ENCODE measurements around the gene MIS18A. TPM values are rescaled to one million over a fixed set of nuclear protein-coding genes. Genes with fewer than 3 reads are reported as not detected.
A peak's percentile ranks its signal among the peaks of the same experiment; 100 is the strongest.
"Not testable (repeated sequence)": the region's sequence is repeated elsewhere in the genome, so short reads cannot be mapped to it uniquely, and the experiment has no call there.

The MIS18A gene, protein sequence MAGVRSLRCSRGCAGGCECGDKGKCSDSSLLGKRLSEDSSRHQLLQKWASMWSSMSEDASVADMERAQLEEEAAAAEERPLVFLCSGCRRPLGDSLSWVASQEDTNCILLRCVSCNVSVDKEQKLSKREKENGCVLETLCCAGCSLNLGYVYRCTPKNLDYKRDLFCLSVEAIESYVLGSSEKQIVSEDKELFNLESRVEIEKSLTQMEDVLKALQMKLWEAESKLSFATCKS
- 2.6 TPM for total RNA-seq
- long read RNA-seq, partial matches to known transcripts: 0 of 4 reads
- long read RNA-seq, other reads (novel, unspliced or antisense): 0 of 4 reads

DNA sequence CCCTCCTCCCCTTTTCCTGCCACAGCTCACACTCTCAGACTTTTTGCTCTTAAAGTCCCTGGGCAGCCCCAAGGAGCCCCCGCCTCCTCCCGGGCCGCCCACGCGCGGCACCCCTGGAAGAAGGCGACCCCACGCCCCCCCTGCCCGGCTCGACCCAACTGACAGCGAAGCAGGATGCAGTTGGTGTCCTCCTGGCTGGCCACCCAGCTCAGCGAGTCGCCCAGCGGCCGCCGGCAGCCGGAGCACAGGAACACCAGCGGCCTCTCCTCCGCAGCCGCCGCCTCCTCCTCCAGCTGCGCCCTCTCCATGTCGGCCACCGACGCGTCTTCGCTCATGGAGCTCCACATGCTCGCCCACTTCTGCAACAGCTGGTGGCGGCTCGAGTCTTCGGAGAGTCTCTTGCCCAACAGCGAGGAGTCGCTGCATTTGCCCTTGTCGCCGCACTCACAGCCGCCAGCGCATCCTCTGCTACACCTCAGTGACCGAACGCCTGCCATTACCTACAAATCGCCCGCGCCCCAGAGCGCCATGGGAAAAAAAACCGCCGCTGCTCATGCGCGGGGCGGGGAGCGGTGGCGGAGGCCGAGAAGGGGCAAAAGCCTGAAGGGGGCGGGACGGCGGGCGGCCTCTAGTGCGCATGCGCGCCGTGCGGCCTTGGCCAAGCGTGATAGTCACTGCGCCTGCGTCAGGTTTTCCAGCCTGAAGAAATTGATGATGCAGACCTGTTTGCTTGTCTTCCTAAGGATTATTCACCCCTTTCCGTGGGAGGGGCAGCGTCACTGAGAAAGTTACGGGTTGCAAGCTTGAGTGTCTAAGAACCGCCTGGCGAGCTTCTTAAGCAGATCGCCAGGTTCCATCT, at the start of gene MIS18A:
Gene MIS18A (minus strand): TSS at position 532 of the 859 bp plus-strand sequence. CDS start 35 bp downstream, at position 497.
- intact Hi-C loops (cut with DNase I): no loop called here
- DNase-seq (ENCODE audit: low spot score): peak; percentile 96

DNA sequence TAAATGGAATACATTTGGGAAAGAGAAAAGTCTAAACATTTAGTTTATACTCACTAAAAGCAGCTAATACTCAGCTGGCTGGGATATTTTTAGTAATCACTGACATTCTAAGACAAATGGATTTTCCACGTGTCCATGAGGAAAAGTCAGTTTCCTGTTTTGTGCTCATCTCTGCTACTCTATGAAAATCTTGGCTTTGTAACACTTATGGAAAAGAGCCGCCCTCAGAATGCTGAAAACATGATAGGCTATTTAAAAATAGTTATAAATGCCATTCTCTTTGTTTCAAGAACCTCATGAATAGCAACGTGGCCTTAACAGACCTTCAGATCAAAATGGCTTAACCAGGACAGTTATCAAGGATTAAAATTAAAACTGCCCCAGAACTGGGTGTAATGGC, 49.7 kb upstream of the MIS18A start:
- intact Hi-C loops (cut with DNase I): no loop called here
- DNase-seq (ENCODE audit: low spot score): no peak

DNA sequence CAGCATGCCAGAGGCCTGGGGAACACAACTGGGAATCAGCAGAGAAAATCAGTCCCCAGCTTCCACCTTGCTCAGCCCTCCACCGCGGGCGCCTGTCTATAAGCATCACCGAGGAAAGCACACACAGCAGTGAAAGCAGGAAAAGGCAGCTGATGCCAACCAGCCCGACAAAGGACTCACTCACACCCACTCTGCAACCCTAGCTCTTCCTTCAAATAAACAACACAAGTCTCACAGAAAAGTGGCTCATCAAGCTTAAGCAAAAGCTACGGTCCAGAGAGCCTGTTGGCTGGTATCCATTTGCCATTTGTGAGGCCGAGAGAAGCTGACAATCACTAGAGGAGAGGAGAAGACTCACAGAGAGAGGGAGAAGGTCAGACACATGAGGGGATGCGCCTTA, 46.9 kb upstream of the MIS18A start:
- intact Hi-C loops (cut with DNase I): no loop called here
- no peak for DNase-seq (ENCODE audit: low spot score)

DNA sequence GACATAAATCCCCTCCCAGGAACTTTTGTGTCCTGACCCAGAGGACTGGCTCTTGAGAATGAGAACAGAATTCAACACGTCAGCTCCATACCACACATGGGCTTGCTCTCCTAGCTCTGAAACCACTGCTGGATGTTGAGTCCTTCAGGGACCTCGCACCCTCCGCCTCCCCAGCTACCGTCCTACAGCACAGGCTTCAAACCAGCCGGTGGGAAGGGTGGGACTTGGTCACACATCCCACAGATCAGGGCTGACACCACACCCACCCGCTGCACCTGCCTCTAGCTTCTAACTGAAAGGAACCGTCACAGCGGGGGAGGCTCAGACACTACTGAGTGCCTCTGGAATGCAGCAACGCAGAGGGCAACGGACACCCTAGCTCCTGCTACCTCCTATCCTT, 43.8 kb upstream of the MIS18A start:
- intact Hi-C loops (cut with DNase I): no loop called here
- DNase-seq (ENCODE audit: low spot score): no peak

DNA sequence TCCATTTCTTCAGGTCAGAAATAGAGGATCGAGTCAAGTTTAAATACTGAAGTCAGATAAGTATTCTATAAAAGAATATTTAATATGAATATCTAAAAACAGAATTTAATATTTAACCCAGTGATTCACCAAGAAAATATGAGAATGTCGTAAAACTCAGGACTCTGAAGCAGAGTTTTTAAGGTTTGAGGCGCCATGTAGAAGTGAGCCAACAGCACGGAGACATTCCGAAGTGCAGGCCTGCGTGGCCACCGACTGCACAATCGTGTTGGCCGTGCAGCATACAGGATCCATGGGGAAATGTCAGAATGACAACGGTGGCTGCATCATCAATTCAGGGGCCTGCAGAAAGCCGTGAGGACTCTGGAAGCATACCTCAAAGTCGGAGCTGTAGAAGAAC, 43.3 kb upstream of the MIS18A start:
- DNase-seq (ENCODE audit: low spot score): no peak
- intact Hi-C loops (cut with DNase I): no loop called here

DNA sequence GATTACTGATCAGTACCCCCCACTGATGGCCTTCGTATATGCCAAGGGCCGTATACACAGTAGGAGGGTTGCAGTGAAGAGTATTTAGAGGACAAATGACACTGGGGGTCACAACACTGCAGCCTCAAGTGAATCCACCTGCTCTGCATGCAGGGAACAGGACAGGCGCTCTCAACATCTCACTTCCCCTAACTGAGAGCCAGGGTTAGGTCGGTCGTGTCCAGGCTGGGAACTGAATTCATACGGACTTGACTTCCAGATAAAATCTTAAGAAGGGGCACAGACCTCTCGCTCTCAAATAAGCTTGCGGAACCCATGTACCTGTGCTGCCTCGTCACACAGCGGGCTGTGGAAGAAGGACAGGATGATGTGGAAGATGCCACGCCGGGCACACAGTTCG, 42.6 kb upstream of the MIS18A start:
- no peak for DNase-seq (ENCODE audit: low spot score)
- intact Hi-C loops (cut with DNase I): no loop called here

DNA sequence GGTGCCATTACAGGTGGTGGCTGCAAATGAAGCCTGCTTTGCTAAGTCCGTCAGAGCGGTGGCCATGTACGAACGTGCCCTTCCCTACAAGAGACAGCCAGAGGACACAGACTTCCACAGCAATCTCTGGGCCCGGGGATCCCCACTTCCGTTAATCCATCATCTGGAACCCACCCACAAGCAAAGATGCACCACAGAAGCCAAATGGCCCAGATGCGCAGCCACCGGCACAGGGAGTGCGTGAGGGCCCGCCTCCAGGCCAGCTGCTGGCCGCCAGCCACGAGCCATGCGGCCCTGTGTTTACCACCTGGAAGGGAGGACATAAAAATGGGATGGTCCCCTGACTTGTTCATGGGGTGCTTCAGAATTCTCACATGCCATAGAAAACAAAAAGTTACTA, 41.9 kb upstream of the MIS18A start:
- DNase-seq (ENCODE audit: low spot score): no peak
- intact Hi-C loops (cut with DNase I): no loop called here

DNA sequence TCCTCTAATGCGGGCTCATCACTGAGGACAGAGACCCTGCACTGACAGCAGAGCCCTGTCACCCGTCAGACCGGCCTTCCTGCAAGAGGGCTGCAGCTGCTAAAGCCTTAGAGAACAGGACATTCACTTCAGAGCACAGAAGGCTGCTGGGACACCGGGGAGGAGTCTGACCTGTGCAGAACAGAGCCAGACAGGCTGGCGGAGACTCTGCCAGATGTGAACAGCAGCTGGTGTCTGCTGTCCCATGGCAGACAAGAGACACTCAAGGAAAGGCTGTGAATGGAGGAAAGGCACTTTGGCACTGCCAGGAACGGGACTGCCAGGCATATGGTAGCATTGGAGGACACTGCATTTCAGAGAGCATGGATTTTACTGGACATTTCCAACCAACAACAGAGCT, 41.2 kb upstream of the MIS18A start:
- intact Hi-C loops (cut with DNase I): no loop called here
- DNase-seq (ENCODE audit: low spot score): no peak

DNA sequence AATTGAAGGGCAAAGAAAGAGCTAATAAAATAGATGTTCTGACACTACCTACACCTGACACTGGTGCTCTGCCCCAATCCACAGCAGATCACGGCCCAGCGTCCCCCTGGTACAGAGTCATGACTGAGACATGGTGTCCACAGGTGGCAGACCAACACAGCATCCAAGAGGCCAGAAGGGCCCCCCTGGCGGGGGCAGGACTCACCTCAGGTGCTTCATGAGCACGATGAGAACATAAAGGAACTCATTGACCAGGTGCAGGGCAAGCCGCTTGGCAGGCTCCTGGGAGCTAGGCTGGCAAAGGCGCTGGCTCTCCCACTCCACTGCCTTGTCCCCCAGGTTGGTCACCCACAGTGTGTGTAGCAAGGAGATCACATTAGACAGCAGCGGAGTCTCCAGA, 40.2 kb upstream of the MIS18A start:
- intact Hi-C loops (cut with DNase I): no loop called here
- no peak for DNase-seq (ENCODE audit: low spot score)

DNA sequence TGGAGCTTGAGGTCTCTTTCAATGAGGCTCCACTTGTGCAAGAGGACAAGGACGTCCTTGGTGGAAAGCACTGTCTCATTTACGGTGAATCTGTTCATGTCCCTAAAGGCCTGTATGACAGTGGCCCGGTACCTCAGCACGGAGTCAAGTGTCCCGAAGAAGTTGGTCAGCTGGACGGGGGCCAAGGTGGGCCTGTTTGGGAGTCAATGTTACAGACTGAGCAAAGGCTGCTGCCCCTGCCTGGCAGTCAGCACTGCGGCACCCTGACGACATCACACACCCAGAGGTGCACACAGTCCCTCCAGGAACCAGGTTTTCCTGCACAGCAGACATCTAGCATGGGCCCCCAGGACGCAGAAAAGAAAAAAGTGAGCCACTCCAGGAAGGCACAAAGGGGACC, 38.9 kb upstream of the MIS18A start:
- DNase-seq (ENCODE audit: low spot score): no peak
- intact Hi-C loops (cut with DNase I): no loop called here

DNA sequence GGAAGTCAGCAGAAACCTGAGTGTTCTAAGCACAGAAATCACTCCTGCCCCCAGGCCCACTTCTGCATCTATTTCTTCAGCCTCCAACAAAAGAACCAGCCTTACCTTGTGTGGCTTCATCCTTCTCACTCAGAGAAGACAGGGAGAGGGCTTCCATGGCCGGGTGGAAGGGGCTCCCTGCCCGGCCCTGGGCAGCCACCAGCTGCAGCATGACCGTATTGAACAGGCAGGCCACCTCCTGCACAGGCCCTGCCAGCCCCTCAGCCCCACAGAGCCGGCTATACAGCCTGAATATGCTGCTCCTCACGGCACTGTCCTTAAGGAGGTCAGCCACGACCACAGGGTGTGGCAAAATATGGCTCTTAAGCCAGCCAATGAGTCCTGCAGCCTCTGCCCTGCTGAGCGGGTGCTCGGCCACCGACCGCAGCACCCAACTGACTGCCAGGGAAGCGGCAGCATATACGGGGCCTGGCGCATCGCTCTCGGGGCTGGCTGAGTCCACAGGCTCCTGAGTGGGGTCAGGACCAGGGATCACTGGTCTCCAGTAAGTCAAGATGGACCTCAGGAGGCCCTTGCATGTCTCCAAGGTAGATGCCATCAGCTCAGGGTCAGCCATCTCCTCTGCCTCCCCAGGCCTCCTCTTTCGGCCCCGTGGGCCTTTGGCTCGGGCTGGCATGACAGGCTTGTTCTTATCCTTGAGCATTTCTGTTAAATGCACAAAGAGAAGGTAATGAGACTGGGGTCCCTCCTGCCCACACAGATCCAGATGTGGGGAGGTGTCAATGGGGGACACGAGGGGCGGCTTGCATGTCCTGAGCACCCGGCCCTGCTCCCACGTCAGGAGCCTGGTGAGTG, 37.7 kb upstream of the MIS18A start:
- intact Hi-C loops (cut with DNase I): no loop called here

DNA sequence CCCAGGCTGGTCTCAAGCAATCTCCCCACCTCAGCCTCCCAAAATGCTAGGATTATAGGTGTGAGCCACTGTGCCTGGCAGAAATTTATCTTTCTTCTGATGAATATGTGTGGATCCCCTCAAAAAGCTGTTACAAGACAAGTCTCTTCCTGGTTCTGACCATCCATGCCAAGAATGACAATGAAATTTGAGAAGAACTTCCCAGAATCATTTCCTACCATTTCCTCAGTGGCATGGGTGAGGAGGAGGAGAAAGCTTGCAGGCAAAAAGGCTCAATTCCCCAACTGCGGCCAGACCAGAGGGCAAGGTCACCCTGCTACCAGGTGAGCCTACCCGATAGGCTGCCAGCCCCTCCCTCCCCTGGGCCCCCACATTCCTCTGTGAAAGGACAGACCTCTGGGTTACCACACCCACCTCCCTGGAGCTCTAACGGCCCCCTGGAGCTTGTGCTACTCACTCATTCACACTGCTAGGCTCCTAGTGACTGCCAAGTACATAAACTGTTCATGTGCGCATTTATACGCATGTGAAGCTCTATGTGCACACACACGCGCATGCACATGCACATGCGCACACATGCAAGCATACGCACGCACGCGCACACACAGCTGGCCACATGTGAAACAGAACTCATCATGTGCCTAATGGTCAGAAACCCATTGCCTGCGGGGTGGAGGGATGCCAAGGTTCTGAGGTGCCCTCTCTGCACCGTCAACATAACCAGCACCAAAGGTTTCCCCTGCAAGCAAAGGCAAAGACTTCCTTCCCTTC, 36.8 kb upstream of the MIS18A start:
- intact Hi-C loops (cut with DNase I): no loop called here
- no peak for DNase-seq (ENCODE audit: low spot score)

More for the DNA sequence above, 37.7 kb upstream of the MIS18A start:
- no peak for DNase-seq (ENCODE audit: low spot score)

DNA sequence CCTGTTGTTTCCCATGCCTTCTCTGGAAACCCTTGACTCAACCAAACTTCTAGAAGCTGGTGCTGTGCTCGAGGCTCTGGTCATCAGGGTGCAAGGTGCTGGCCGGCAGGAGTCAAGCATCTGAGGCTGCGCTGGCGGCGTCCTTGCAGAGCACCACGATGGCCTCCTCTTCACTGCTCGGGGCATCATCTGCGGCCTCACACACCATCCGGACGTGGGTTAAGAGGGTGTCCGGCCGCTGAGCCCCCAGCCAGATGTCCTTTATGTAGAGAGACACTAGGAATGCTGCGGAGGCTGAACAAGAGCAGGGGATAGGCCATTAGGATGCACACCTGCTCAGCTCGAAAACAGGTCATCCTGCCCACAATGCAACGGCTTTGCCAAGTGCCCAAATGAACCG, 36.0 kb upstream of the MIS18A start:
- intact Hi-C loops (cut with DNase I): no loop called here
- no peak for DNase-seq (ENCODE audit: low spot score)

DNA sequence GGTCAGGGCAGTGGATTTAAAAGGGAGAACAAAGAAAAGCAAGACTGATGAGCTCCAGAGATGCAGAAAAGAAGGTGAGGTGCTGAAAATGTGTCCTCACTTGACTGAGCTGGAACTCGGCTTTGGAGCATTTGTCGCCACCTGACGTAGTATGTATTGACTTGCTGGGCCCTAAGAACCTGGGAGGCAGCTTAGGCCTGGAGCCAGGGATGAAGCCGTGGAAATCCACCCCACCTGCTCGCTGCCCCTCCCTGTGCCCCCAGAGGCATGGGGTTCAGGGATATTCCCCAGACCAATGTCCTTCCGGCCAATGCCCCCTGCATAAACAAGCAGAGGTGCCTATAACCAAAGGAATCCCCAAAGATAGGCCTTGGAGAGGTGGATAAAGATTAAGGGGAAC, 34.1 kb upstream of the MIS18A start:
- DNase-seq (ENCODE audit: low spot score): no peak
- intact Hi-C loops (cut with DNase I): no loop called here

DNA sequence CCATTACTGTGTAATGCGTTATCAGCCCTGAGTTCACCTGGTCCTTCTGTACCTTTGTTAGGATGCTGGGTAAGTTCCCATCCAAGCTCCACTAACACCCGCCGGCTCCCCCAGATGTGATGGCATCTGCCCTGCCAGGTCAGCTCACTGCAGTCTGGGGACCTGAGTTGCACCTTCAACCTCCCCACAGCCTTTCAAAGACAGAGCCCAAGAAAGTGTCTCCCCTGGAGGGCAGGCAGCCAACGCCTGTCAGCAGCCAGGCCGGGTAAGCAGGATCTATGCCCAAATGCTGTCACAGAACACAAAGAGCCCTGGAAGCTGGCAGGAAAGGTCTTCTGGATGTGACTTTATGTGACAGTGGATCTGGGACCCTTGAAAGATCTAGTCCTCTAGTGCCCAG, 33.5 kb upstream of the MIS18A start:
- intact Hi-C loops (cut with DNase I): no loop called here
- DNase-seq (ENCODE audit: low spot score): no peak

DNA sequence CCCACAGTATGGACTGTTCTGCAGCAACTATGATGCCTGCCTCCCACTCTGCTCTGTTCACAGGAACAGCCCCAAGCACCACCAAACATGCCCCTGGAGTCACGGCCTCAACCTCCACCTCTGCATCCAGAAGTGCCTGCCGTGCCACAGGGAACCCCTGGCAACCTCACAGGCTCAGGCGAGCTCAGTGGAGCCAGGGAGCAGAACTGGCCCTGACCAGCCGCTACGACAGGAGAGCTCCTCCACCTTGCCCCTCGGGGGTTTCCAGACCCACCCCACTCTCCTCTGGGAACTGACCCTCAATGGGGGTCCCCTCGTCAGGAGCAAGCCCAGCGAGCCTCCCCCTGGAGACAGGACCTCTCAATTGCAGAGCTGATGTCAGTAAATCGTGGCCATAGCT, 32.8 kb upstream of the MIS18A start:
- no peak for DNase-seq (ENCODE audit: low spot score)
- intact Hi-C loops (cut with DNase I): no loop called here

DNA sequence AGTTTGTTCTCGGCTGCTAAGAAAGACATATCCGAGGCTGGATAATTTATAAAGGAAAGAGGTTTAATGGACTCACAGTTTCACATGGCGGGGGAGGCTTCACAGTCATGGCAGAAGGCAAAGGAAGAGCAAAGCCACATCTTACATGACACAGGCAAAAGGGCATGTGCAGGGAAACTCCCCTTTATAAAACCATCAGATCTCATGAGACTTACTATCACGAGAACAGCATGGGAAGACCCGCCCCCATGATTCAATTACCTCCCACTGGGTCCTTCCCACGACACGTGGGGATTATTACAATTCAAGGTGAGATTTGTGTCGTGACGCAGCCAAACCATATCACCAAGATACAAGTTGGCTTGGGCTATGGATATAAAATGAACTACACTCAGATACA, 32.1 kb upstream of the MIS18A start:
- intact Hi-C loops (cut with DNase I); DNase-seq (ENCODE audit: low spot score): not testable (repeated sequence)

DNA sequence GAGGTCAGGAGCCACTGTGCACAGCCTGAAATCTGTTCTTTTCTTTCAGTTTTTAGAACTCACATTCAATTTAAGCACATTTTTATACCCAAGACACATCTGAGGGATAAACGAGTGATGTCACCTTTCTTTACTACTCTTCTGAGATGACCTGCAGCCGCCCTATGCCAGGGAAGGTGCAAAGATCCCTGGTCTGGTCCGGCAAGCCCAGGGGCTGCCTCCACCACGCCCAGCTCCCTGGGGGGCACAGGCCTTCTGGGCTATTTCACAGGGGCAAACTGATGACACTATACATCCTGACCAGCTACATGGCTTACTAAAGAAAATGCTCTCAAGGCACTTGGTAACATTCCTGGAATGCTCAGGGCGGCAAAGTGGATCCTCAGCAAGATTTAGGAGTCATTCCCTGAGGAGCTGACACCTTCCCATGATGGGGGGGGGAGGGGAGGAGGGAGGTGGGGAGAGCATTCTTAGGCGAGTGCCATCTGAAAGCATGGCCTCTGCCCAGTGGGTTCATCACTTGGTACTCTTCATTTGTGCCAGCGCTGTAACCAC, 31.1 kb upstream of the MIS18A start:
- intact Hi-C loops (cut with DNase I): no loop called here
- DNase-seq (ENCODE audit: low spot score): no peak

DNA sequence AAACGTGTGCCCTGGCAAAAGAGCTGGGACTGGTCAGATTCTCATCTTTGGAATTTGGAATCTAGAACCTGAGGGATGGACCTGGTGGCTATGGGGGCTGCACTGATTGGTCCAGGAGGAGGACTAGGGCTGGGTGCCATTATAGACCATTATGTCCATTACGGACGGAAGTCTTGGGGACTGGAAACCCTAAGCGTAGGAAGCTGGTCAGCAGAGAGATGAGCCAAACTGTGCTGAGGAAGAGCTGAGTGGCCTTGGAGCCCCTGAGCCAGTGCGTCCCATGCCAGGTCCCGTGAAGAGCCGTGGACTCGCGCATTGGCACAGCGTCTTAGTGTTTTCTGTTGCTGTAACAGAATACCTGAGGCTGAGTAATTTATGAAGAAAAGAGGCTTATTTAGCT, 29.8 kb upstream of the MIS18A start:
- intact Hi-C loops (cut with DNase I): no loop called here
- DNase-seq (ENCODE audit: low spot score): no peak
